Measurements from ENCODE around the gene OTUB1.
"Not testable (repeated sequence)": the region's sequence is repeated elsewhere in the genome, so short reads cannot be mapped to it uniquely, and the experiment has no call there.

The OTUB1 gene

GRCh38 chr11:64027651-64028397 is 41.6 kb downstream of the OTUB1 start:
- no peak for DNase-seq

GRCh38 chr11:64028398-64029115 is 42.3 kb downstream of the OTUB1 start:
- peak; percentile 51 for DNase-seq

- DNase-seq: no peak
These were observed 43.5 kb downstream of the OTUB1 start for GRCh38 chr11:64029773-64030172.

- DNase-seq: no peak
These were observed 44.8 kb downstream of the OTUB1 start for GRCh38 chr11:64031001-64031400.

- DNase-seq: peak; percentile 37
These were observed 45.8 kb downstream of the OTUB1 start for GRCh38 chr11:64032050-64032449.

- no peak for DNase-seq
These were observed 48.2 kb downstream of the OTUB1 start for GRCh38 chr11:64034411-64034811.

- no peak for DNase-seq
These were observed 48.9 kb downstream of the OTUB1 start for GRCh38 chr11:64035081-64035524.

GRCh38 chr11:64035576-64035975 is 49.3 kb downstream of the OTUB1 start, which contains the start of gene FLRT1:
TSS of gene FLRT1 (plus strand) at chr11:64035931. CDS start at chr11:64116268, 80,337 bp downstream.
- no peak for DNase-seq

- peak; percentile 68 for DNase-seq
These were observed 50.1 kb downstream of the OTUB1 start for GRCh38 chr11:64036087-64037026.

- DNase-seq: no peak
These were observed 50.9 kb downstream of the OTUB1 start for GRCh38 chr11:64037027-64037634.

GRCh38 chr11:64038500-64038899 is 52.3 kb downstream of the OTUB1 start:
- no peak for DNase-seq

- no peak for DNase-seq
These were observed 52.9 kb downstream of the OTUB1 start for GRCh38 chr11:64039012-64039665.

- DNase-seq: no peak
These were observed 54.6 kb downstream of the OTUB1 start for GRCh38 chr11:64040684-64041322.

GRCh38 chr11:64041846-64042245 is 55.6 kb downstream of the OTUB1 start:
- no peak for DNase-seq

GRCh38 chr11:64042301-64042700 is 56.1 kb downstream of the OTUB1 start:
- no peak for DNase-seq

- DNase-seq: no peak
These were observed 57.3 kb downstream of the OTUB1 start for GRCh38 chr11:64043545-64043944.

GRCh38 chr11:64044730-64045393 is 58.6 kb downstream of the OTUB1 start:
- no peak for DNase-seq

- DNase-seq: no peak
These were observed 59.5 kb downstream of the OTUB1 start for GRCh38 chr11:64045700-64046099.

GRCh38 chr11:64047373-64047772 is 61.1 kb downstream of the OTUB1 start:
- DNase-seq: not testable (repeated sequence)

Measured in fibroblast of skin of right biceps (primary cell).